GM03348 (cell line): ENCODE data around the gene NPPC.
"Not testable (repeated sequence)": the region's sequence is repeated elsewhere in the genome, so short reads cannot be mapped to it uniquely, and the experiment has no call there.

Experiments used
- DNase-seq: peaks from one replicate; pipeline ENCODE4 v3.0.0; 2012; ENCODE audit warnings: low spot score

The NPPC gene

GRCh38 chr2:231926180-231926741, at the start of gene NPPC:
TSS of gene NPPC (minus strand) at chr2:231926396. CDS start at chr2:231926249, 147 bp downstream.
- peak; percentile 52 for DNase-seq

- no peak for DNase-seq
These were observed 48.8 kb upstream of the NPPC start for GRCh38 chr2:231975001-231975400.

GRCh38 chr2:231970461-231970860, 44.3 kb upstream of the NPPC start:
- DNase-seq = no peak

GRCh38 chr2:231968820-231969219, 42.6 kb upstream of the NPPC start:
- DNase-seq = no peak

GRCh38 chr2:231966886-231967285, 40.7 kb upstream of the NPPC start:
- DNase-seq = no peak

GRCh38 chr2:231965102-231965501, 38.9 kb upstream of the NPPC start:
- DNase-seq = no peak

GRCh38 chr2:231961349-231962166, 35.4 kb upstream of the NPPC start, which contains the start of gene DIS3L2:
TSS of gene DIS3L2 (plus strand) at chr2:231961713. CDS start at chr2:232014928, 53,215 bp downstream.
- peak; percentile 92 for DNase-seq

- no peak for DNase-seq
These were observed 34.7 kb upstream of the NPPC start for GRCh38 chr2:231960810-231961348.

- DNase-seq = no peak
These were observed 31.9 kb upstream of the NPPC start for GRCh38 chr2:231957913-231958763.

GRCh38 chr2:231955758-231956472, 29.7 kb upstream of the NPPC start:
- DNase-seq = no peak

GRCh38 chr2:231951452-231952035, 25.3 kb upstream of the NPPC start:
- DNase-seq = no peak

- DNase-seq = no peak
These were observed 21.5 kb upstream of the NPPC start for GRCh38 chr2:231947694-231948093.

GRCh38 chr2:231947112-231947511, 20.9 kb upstream of the NPPC start:
- not testable (repeated sequence) for DNase-seq

GRCh38 chr2:231946241-231946814, 20.1 kb upstream of the NPPC start:
- no peak for DNase-seq

- no peak for DNase-seq
These were observed 16.0 kb upstream of the NPPC start for GRCh38 chr2:231942180-231942579.

GRCh38 chr2:231941673-231942072, 15.5 kb upstream of the NPPC start:
- no peak for DNase-seq

GRCh38 chr2:231940795-231941194, 14.6 kb upstream of the NPPC start:
- no peak for DNase-seq

GRCh38 chr2:231939022-231939421, 12.8 kb upstream of the NPPC start:
- no peak for DNase-seq

GRCh38 chr2:231937057-231937456, 10.9 kb upstream of the NPPC start:
- no peak for DNase-seq

- no peak for DNase-seq
These were observed 10.3 kb upstream of the NPPC start for GRCh38 chr2:231936491-231936890.

- no peak for DNase-seq
These were observed 9.6 kb upstream of the NPPC start for GRCh38 chr2:231935815-231936214.
